Activated T-cell treated with anti-CD3 and anti-CD28 coated beads, Interleukin-2, amount 50 U/mL, for 24 hours (primary cell): ENCODE results near the gene C1orf21.

ENCODE experiments used
- DNase-seq: peaks from one replicate; pipeline ENCODE4 v3.0.0-alpha.2; 2020
- H3K27ac Mint-ChIP-seq: 2 replicates; pipeline ENCODE4 v1.8.0; 2020; ENCODE audit warnings: mild to moderate bottlenecking, mixed read lengths
- H3K27me3 Mint-ChIP-seq: 2 replicates; pipeline ENCODE4 v1.8.0; 2020; ENCODE audit warnings: mixed read lengths
- H3K36me3 Mint-ChIP-seq: 2 replicates; pipeline ENCODE4 v1.8.0; 2020; ENCODE audit warnings: low read depth, mixed read lengths
- H3K4me1 Mint-ChIP-seq: 2 replicates; pipeline ENCODE4 v1.8.0; 2020; ENCODE audit warnings: low read depth, mixed read lengths
- H3K4me3 Mint-ChIP-seq: 2 replicates; pipeline ENCODE4 v1.8.0; 2020; ENCODE audit warnings: mild to moderate bottlenecking, moderate library complexity, mixed read lengths
- H3K9me3 Mint-ChIP-seq: 2 replicates; pipeline ENCODE4 v1.8.0; 2020; ENCODE audit warnings: mixed read lengths

The C1orf21 gene

GRCh38 chr1:184614667-184615066 is 227.8 kb downstream of the C1orf21 start:
- Mint-ChIP-seq H3K4me3 (no peak overlapping the region), H3K27ac (no peak overlapping the region), H3K36me3 (no peaks in the 10 kb centered on the region), H3K4me1 (no peaks in the 10 kb centered on the region), H3K27me3 (no peaks in the 10 kb centered on the region), H3K9me3 (no peaks in the 10 kb centered on the region)
- no peak for DNase-seq

DNA sequence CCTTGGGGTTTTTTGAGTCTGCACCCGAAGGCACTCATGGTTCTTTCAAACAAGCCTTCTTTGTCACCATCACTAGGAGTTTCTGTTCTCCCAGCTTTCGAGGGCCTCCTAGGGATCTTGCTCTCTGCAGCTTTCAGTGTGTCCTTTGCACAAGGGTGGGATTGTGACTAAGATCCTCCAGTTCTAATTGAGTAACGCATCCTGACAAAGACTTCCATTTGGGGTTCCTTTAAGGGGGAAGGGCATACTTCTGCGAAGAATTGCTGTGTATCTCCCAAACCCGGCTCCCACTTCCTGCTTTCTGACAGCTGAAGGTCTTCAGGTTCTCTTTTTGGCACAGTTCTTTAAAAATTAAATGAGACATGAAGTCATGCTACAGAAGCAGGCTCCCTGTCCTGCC is 228.5 kb downstream of the C1orf21 start:
- no peaks in the 10 kb centered on the region for H3K36me3 Mint-ChIP-seq
- H3K4me3 Mint-ChIP-seq: no peak overlapping the region
- DNase-seq: no peak
- H3K27ac Mint-ChIP-seq: no peak overlapping the region
- H3K27me3 Mint-ChIP-seq: no peaks in the 10 kb centered on the region
- no peaks in the 10 kb centered on the region for H3K4me1 Mint-ChIP-seq
- no peaks in the 10 kb centered on the region for H3K9me3 Mint-ChIP-seq

DNA sequence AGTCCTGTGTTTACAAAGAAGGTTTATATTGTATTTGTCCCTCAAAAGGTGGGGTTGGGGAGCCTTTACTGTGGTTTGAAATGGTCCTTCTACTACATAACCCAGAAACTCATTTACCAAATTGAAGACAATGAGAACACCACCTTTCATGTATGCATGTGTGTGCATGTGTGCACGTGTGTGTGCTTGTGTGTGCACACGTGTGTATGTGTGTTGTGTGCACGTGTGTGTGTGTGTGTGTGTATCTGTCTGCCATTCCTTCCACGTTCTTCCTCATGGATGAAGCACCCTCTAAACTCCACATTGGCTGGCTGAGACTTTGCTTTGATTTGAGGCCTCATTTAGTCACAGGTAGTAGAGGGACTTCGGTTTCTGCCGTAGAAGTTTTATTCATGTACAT is 229.7 kb downstream of the C1orf21 start:
- Mint-ChIP-seq H3K27me3 (no peaks in the 10 kb centered on the region), H3K4me3 (no peak overlapping the region), H3K9me3 (no peaks in the 10 kb centered on the region), H3K36me3 (no peaks in the 10 kb centered on the region), H3K27ac (no peak overlapping the region), H3K4me1 (no peaks in the 10 kb centered on the region)
- DNase-seq: no peak

GRCh38 chr1:184617433-184618029 is 230.7 kb downstream of the C1orf21 start:
- Mint-ChIP-seq H3K27ac (no peak overlapping the region), H3K27me3 (no peaks in the 10 kb centered on the region)
- no peak for DNase-seq

GRCh38 chr1:184618851-184619250 is 232.0 kb downstream of the C1orf21 start:
- H3K9me3 Mint-ChIP-seq: no peaks in the 10 kb centered on the region
- no peak for DNase-seq
- H3K36me3 Mint-ChIP-seq: no peaks in the 10 kb centered on the region
- H3K4me3 Mint-ChIP-seq: no peak overlapping the region
- no peak overlapping the region for H3K27ac Mint-ChIP-seq
- no peaks in the 10 kb centered on the region for H3K27me3 Mint-ChIP-seq
- H3K4me1 Mint-ChIP-seq: no peaks in the 10 kb centered on the region

More at GRCh38 chr1:184617433-184618029, 230.7 kb downstream of the C1orf21 start:
- no peaks in the 10 kb centered on the region for H3K4me1 Mint-ChIP-seq
- H3K9me3 Mint-ChIP-seq: no peaks in the 10 kb centered on the region
- no peak overlapping the region for H3K4me3 Mint-ChIP-seq
- no peaks in the 10 kb centered on the region for H3K36me3 Mint-ChIP-seq

DNA sequence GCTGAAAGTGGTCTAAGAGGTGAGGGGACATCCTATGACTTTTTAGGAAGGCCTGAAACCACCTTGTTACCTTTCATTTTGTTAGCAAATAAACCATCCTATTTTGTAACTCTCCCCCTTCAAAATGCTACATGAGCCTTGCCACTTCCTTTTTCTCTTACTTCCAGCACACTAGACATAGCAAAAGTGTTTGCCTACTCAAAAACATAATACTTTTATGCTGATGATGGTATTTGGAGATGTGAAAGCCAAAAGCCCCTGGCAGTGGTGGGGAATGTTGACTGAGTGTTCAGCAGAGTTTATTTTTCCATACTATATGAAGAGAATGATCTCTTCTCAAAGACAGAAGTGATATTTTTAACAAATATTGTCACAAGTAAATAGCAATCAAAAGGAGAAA is 233.6 kb downstream of the C1orf21 start:
- Mint-ChIP-seq H3K4me3 (no peak overlapping the region), H3K36me3 (no peaks in the 10 kb centered on the region), H3K27me3 (peaks cover 4% of the 10 kb centered on the region), H3K4me1 (no peaks in the 10 kb centered on the region), H3K9me3 (no peaks in the 10 kb centered on the region), H3K27ac (no peak overlapping the region)
- DNase-seq: no peak

DNA sequence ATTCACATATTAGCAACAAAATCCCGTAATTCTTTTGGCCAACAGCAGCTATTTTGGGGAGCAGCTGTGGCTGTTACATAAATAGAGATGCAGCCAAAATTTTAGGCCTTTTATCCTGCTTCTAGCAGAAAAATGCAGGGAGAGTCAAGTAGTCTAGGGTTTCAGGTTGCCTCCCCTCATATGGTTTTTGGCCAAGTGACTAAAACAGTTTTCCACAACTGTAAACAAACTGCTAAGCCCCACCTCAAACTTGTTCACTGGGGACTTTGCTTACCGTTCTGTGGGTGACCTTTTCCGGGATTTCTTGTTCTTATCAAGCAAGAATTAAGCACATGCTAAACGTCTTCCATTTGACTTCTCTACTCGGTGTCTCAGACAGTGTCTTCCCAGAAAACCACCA is 234.4 kb downstream of the C1orf21 start:
- H3K4me3 Mint-ChIP-seq: no peak overlapping the region
- H3K9me3 Mint-ChIP-seq: no peaks in the 10 kb centered on the region
- no peak overlapping the region for H3K27ac Mint-ChIP-seq
- H3K27me3 Mint-ChIP-seq: peaks cover 4% of the 10 kb centered on the region
- DNase-seq: no peak
- H3K36me3 Mint-ChIP-seq: no peaks in the 10 kb centered on the region
- H3K4me1 Mint-ChIP-seq: no peaks in the 10 kb centered on the region

GRCh38 chr1:184622136-184622823 is 235.5 kb downstream of the C1orf21 start:
- no peak for DNase-seq
- Mint-ChIP-seq H3K4me1 (no peaks in the 10 kb centered on the region), H3K36me3 (no peaks in the 10 kb centered on the region), H3K4me3 (no peak overlapping the region), H3K27ac (no peak overlapping the region), H3K27me3 (peaks cover 4% of the 10 kb centered on the region), H3K9me3 (no peaks in the 10 kb centered on the region)

DNA sequence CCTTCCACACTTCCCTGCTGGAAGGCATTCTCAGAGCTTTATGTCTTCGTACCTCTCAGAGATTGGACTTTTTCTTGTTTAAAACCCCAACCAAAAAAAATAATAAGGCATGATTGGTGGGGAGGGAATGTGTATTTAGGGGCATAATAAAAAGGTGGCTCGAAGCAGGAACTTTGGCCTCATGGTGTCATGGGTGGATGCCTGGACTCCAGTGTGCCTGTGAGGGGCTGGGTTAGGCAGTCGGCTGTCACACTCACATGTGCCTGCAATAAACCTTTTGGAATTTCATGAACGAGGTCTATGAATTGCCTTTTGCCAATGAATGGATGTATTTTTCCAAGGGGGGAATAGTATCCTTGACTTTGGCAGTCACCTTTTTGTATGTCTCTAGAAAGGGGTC is 236.6 kb downstream of the C1orf21 start:
- Mint-ChIP-seq H3K4me1 (no peaks in the 10 kb centered on the region), H3K36me3 (no peaks in the 10 kb centered on the region), H3K9me3 (no peaks in the 10 kb centered on the region), H3K27ac (no peak overlapping the region), H3K27me3 (peaks cover 4% of the 10 kb centered on the region), H3K4me3 (no peak overlapping the region)
- no peak for DNase-seq

- Mint-ChIP-seq H3K36me3 (no peaks in the 10 kb centered on the region), H3K27me3 (peaks cover 4% of the 10 kb centered on the region), H3K9me3 (no peaks in the 10 kb centered on the region), H3K4me1 (no peaks in the 10 kb centered on the region), H3K4me3 (no peak overlapping the region), H3K27ac (no peak overlapping the region)
- no peak for DNase-seq
Measured at GRCh38 chr1:184624051-184624450, 237.2 kb downstream of the C1orf21 start.

DNA sequence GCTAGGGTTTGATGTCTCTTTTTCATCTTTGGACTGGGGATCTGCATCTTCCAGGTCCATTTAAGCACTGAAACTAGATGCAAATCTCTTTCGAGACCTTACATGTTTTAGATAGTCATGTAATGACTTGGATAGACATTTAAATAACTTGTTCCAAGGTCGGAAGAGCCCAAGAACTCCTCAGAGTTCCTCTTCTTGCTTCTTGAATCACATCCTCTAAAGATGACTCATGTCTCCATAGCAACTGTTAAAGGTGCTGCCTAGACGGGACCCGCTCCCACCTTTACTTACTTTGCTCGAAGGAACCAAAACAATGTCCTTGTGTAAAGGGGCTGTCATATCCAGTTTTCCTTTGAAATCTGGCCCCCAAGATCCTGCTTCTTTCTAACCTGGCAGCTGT is 237.8 kb downstream of the C1orf21 start:
- Mint-ChIP-seq H3K4me1 (no peaks in the 10 kb centered on the region), H3K4me3 (no peak overlapping the region), H3K9me3 (no peaks in the 10 kb centered on the region), H3K27me3 (peaks cover 4% of the 10 kb centered on the region), H3K36me3 (no peaks in the 10 kb centered on the region), H3K27ac (no peak overlapping the region)
- DNase-seq: no peak

DNA sequence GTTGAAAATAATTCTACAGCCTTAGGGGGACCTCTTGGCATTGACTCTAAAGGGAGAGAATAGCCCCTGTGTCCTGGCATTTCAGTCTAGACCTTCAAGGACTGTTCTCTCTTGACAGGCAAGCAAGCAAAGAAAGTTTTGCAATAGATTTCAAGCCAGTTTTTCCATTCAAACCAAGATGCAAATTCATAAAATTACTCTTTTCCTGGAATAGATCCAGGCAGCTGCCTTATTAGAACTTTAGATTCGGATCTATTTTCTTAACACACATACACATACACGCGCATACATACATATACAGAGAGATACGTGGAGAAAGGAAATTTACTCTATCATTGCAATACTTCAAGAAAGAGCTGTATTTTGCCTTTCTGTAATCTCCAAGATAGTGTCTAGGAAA is 238.4 kb downstream of the C1orf21 start:
- no peak overlapping the region for H3K27ac Mint-ChIP-seq

GRCh38 chr1:184626076-184627006 is 239.5 kb downstream of the C1orf21 start:
- no peak overlapping the region for H3K27ac Mint-ChIP-seq
- no peaks in the 10 kb centered on the region for H3K36me3 Mint-ChIP-seq
- DNase-seq: no peak
- H3K9me3 Mint-ChIP-seq: no peaks in the 10 kb centered on the region
- H3K4me3 Mint-ChIP-seq: no peak overlapping the region
- H3K4me1 Mint-ChIP-seq: no peaks in the 10 kb centered on the region
- peaks cover 4% of the 10 kb centered on the region for H3K27me3 Mint-ChIP-seq

More for the DNA sequence above, 238.4 kb downstream of the C1orf21 start:
- no peak for DNase-seq
- Mint-ChIP-seq H3K27me3 (peaks cover 4% of the 10 kb centered on the region), H3K4me1 (no peaks in the 10 kb centered on the region), H3K36me3 (no peaks in the 10 kb centered on the region), H3K4me3 (no peak overlapping the region), H3K9me3 (no peaks in the 10 kb centered on the region)

DNA sequence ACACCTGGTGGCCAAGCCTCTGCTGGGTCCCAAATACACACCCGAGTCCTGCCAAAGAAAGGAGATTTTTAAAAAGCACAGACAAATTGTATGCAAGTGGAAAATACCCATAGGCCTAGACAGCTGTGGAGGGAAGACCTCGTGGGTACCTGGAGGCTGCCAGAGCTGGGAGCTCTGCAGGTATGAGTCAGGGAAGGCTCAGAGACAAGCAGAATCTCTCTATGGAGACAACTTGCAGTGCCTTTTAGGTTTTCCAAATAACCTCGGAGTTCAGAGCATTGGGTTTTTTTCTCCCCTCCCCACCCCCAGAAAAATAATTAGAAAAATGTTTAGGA is 240.1 kb downstream of the C1orf21 start:
- H3K27ac Mint-ChIP-seq: no peak overlapping the region
- no peaks in the 10 kb centered on the region for H3K36me3 Mint-ChIP-seq

GRCh38 chr1:184629266-184629665 is 242.4 kb downstream of the C1orf21 start:
- Mint-ChIP-seq H3K27me3 (peaks cover 4% of the 10 kb centered on the region), H3K9me3 (no peaks in the 10 kb centered on the region)

More for the DNA sequence above, 240.1 kb downstream of the C1orf21 start:
- Mint-ChIP-seq H3K27me3 (peaks cover 4% of the 10 kb centered on the region), H3K9me3 (no peaks in the 10 kb centered on the region), H3K4me3 (no peak overlapping the region), H3K4me1 (no peaks in the 10 kb centered on the region)
- no peak for DNase-seq

More at GRCh38 chr1:184629266-184629665, 242.4 kb downstream of the C1orf21 start:
- DNase-seq: no peak
- H3K4me3 Mint-ChIP-seq: no peak overlapping the region
- H3K4me1 Mint-ChIP-seq: no peaks in the 10 kb centered on the region
- no peaks in the 10 kb centered on the region for H3K36me3 Mint-ChIP-seq
- no peak overlapping the region for H3K27ac Mint-ChIP-seq
